Erythroblast (primary cell): ENCODE data around the gene DRC3.
"Not testable (repeated sequence)": the region's sequence is repeated elsewhere in the genome, so short reads cannot be mapped to it uniquely, and the experiment has no call there.

Experiments
- DNase-seq, 2 experiments: peaks; one replicate each; lab custom pipeline; 2025; lab: John Stamatoyannopoulos, UW
- GATA1 ChIP-seq: IDR thresholded peaks from 2 replicates; pipeline ENCODE4 v1.6.1; 2011; ENCODE audit warnings: low read depth, mild to moderate bottlenecking, control low read depth, low read length, moderate library complexity
- POLR2A ChIP-seq: IDR thresholded peaks from 2 replicates; pipeline ENCODE4 v1.6.1; 2011; ENCODE audit warnings: mild to moderate bottlenecking, low read length

DRC3 gene

GRCh38 chr17:17950347-17950746 is 22.3 kb upstream of the DRC3 start:
- DNase-seq = no peak

GRCh38 chr17:17950806-17951205 is 21.9 kb upstream of the DRC3 start:
- TF ChIP-seq POLR2A (no peak), GATA1 (no peak)
- DNase-seq = no peak

More at GRCh38 chr17:17950347-17950746, 22.3 kb upstream of the DRC3 start:
- no peak for TF ChIP-seq POLR2A
- TF ChIP-seq GATA1 = no peak

- no peak for DNase-seq
- TF ChIP-seq GATA1 = no peak
- TF ChIP-seq POLR2A = no peak
Measured at GRCh38 chr17:17951524-17951923, 21.1 kb upstream of the DRC3 start.

DNA sequence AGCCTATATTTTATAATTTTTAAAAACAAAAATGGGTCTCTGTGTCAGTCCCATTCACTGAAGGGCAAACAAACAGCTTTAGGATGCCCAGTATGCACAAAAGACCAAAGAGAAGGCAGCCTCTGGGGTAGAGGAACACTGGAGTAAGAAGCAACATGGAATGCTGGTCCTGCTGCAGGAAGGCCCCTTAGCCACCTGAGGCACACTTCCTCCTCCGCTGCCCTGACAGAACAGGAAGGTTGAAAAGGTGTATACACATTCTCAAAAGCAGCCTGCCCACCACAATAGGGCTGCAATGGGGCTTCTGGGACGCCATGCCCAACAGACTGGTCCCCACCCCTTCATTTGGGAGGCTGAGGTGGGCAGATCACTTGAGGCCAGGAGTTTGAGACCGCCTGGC is 20.0 kb upstream of the DRC3 start:
- no peak for DNase-seq
- TF ChIP-seq GATA1 (no peak), POLR2A (no peak)

DNA sequence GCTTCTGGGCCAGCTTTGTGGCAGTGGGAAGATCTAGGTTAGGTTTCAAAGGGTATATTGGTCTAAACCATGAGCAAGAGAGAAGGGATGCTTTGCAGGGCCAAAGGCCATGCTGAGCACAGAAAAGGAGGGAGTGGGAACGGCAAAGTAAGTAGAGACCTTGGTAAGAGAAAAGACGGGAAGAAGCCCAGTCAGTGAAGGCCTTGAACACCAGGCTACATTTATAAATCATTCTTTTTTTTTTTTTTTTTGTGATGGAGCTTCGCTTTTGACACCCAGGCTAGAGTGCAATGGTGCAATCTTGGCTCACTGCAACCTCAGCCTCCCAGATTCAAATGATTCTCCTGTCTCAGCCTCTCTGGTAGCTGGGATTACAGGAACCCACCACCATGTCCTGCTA is 18.6 kb upstream of the DRC3 start:
- no peak for DNase-seq
- TF ChIP-seq GATA1 (no peak), POLR2A (no peak)

- DNase-seq = not testable (repeated sequence)
Measured at GRCh38 chr17:17955790-17956341, 16.8 kb upstream of the DRC3 start.

DNA sequence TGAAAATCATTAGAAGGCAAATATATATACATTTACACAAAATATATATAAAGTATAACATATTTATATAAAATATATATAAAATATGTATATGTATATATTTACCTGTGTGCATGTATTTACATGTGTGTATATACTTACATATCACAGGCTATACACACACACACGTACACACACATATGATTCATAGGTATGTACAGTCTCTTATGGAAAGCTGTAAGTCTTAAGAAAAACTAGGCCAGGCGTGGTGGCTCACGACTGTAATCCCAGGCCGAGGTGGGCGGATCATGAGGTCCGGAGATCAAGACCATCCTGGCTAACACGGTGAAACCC is 15.1 kb upstream of the DRC3 start:
- DNase-seq = no peak
- TF ChIP-seq POLR2A = no peak
- TF ChIP-seq GATA1 = no peak

GRCh38 chr17:17958982-17959381 is 13.7 kb upstream of the DRC3 start:
- no peak for DNase-seq
- TF ChIP-seq POLR2A = no peak
- no peak for TF ChIP-seq GATA1

DNA sequence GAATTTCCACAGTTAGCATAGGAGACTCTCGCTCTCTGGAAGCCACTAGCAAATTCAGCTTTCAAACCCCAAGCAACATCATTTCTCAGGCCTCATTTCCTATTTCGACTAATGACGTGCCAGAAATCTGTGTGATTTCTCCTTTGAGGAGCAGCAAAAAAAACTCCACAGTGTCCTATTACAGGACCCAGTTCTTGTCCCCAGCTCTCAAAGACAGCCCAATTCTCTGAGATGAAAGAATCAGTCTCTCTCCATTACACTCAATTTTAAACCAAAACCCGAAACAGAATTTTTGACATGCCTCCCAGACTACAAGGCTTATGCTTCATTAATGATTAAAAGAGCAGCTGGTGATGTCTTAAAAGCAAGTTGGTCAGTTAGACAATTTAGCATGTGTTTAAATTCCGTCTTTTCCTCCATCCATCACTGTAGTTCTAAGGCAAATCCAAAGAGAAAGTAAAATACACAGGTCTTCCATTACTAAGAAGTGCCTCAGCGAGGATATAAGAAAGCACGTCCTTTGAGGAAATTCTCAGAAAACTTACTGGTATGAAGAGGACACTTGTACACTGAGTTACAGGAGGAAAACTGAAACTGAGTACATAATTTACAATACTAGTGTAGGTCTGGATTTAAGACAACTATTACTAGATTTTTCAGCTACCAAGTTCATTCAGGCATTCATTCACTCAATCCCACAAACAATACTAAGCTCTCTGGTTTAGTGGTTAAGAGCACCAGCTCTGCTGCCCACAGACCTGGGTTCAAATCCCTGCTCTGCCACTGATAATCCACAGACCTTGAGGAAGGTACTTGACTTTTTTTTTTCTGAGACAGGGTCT is 12.9 kb upstream of the DRC3 start:
- TF ChIP-seq GATA1 (no peak), POLR2A (no peak)
- DNase-seq = no peak

DNA sequence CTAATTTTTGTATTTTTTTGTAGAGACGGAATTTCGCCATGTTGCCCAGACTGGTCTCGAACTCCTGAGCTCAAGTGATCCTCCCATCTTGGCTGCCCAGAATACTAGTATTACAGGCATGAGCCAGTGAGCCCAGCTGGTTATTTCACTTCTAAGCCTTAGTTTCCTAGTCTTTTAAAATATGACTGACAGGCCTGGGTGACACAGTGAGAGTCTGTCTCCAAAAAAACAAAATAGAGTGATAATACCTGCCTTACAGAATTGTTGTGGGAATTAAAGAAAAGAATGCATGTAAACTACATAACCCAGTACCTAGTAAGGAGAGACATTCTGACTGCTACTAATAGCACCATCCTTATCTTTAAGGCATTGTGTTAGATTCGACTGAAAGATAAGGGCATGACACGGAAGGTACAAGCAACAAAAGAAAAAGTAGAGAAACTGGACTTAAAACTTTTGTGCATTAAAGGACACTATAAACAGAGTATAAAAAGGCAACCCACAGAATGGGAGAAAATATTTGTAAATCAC is 12.1 kb upstream of the DRC3 start:
- no peak for DNase-seq
- TF ChIP-seq POLR2A = no peak
- TF ChIP-seq GATA1 = no peak

DNA sequence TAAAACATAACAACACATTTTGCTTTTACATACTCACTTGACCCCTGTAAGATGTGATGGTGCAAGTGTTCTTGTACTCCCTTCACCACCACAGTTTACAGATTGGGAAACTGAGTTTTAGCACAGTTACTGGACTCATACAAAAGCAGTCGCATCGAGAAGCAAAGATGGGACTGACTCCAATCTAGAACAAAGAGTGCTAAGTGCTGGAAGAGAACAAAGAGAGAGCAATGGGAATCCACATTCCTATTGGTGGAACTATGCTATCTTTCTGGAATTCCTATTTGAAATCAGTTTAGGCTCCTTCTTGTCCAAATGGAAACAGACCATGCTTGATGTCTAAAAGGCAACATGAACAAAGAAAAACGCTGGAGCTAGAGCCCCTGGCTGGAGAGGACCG is 9.6 kb upstream of the DRC3 start:
- DNase-seq = no peak
- TF ChIP-seq GATA1 = no peak
- TF ChIP-seq POLR2A = no peak

GRCh38 chr17:17963694-17964436 is 8.8 kb upstream of the DRC3 start:
- no peak for DNase-seq
- TF ChIP-seq POLR2A (no peak), GATA1 (no peak)

DNA sequence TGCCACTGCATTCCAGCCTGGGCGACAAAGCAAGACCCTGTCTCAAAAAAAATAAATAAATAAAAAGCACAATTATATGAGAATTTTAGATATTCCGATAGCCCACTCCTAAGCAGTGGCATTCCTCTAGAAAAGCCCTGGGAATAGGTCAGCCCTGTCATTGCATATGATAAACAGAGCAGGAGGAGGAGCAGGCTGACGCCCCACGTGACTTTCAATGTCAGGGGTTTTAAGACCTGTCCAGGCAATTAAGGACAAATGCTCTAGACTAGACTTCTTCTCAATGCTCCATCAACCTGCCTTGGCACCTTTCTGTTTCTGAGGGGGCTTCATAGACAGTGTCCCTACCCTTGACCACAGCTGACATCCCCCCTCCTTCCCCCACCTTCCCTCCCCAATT is 8.0 kb upstream of the DRC3 start:
- no peak for TF ChIP-seq GATA1
- no peak for TF ChIP-seq POLR2A
- no peak for DNase-seq

DNA sequence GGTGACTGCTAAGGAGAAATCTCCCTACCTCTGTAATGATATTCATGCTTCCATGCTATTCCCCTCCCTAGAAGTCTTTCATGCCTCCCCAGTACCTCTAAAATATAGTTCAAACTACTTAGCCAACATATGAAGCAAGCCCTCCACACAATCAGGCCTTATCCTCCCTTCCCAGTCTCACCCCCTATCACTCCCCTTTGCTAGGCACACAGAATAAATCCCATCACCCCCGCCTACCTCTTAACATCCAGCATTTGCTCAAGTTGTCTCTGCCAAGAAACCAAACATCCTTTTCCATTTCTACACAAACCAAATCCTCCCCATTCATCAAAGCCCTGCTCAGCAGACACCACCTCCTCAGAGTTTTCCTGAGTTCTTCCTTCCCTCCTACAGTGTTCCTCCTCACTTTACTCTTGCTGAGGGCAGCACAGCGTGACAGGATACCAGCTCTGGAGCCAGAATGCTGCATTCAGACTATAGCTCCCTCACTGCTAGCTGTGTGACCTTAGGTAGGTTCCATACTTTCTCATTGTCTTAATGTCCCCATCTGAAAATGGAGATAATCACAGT is 7.4 kb upstream of the DRC3 start:
- TF ChIP-seq POLR2A (no peak), GATA1 (no peak)
- no peak for DNase-seq
